Esophagus squamous epithelium (tissue), 4 donors: ENCODE results near the gene FOXL3.

Experiments
- CTCF ChIP-seq, 6 experiments: fragments of 450-650 bp in 4 of 6; fragments of 200-600 bp in 2 of 6; sonication (generic) in 2 of 6; IDR thresholded peaks; one replicate each; pipeline ENCODE4 v1.5.1; 2016 to 2019; ENCODE audit warnings: antibody characterized with exemption in 6 of 6, mild to moderate bottlenecking in 4 of 6, moderate library complexity in 4 of 6
- POLR2A ChIP-seq, 4 donors: fragments of 450-650 bp; IDR thresholded peaks; one replicate each; pipeline ENCODE4 v1.6.1; 2017; ENCODE audit warnings: antibody characterized with exemption in 4 of 4, mild to moderate bottlenecking in 4 of 4, moderate library complexity in 3 of 4

GRCh38 chr7:276230-276835, 13.6 kb upstream of the FOXL3 start:
- TF ChIP-seq POLR2A (IDR thresholded peaks at IDR 0.05) = no peak
- no peak for TF ChIP-seq CTCF (IDR thresholded peaks at IDR 0.05)
